Lung (tissue), 12 donors: ENCODE data around the gene MCRIP2. TPM values are rescaled to one million over a fixed set of nuclear protein-coding genes. Genes with fewer than 3 reads are reported as not detected.

Experiments used
- ATAC-seq: fragments of 200-7000 bp; cut with Tn5 transposase; one replicate; pipeline ENCODE4 v1.9.1; 2020; ENCODE audit warnings: moderate number of reproducible peaks; ENCODE audit not compliant: insufficient read depth, low FRiP score
- DNase-seq, 3 donors: peaks; one replicate each; pipeline ENCODE4 v3.0.0-alpha.2; 2013 to 2017
- H3K27ac ChIP-seq, 2 donors: one replicate each; pipeline ENCODE4 v1.5.1; 2013; ENCODE audit warnings: mild to moderate bottlenecking in 2 of 2, moderate library complexity in 2 of 2, control low read depth in 1 of 2, inconsistent platforms in 1 of 2, low read depth in 1 of 2, low read length in 1 of 2
- H3K27me3 ChIP-seq, 3 donors: one replicate each; pipeline ENCODE4 v1.5.1; 2013; ENCODE audit warnings: low read length in 2 of 3; ENCODE audit not compliant: control insufficient read depth in 3 of 3, insufficient read depth in 3 of 3
- H3K36me3 ChIP-seq, 4 donors: one replicate each; pipeline ENCODE4 v1.5.1; 2013; ENCODE audit warnings: low read length in 4 of 4, mild to moderate bottlenecking in 1 of 4, moderate library complexity in 1 of 4; ENCODE audit not compliant: control insufficient read depth in 4 of 4, insufficient read depth in 4 of 4
- H3K4me1 ChIP-seq, 5 donors: one replicate each; pipeline ENCODE4 v1.5.1; 2013; ENCODE audit warnings: low read length in 5 of 5, mild to moderate bottlenecking in 2 of 5, moderate library complexity in 1 of 5; ENCODE audit not compliant: control insufficient read depth in 5 of 5, insufficient read depth in 5 of 5
- H3K4me3 ChIP-seq: one replicate; pipeline ENCODE4 v1.5.1; 2013; ENCODE audit warnings: mild to moderate bottlenecking, control low read depth, moderate library complexity
- H3K9ac ChIP-seq, 2 donors: one replicate each; pipeline ENCODE4 v1.5.1; 2013; ENCODE audit warnings: low read length in 2 of 2, control low read depth in 1 of 2; ENCODE audit not compliant: insufficient read depth in 1 of 2
- H3K9me3 ChIP-seq, 4 donors: one replicate each; pipeline ENCODE4 v1.5.1; 2013; ENCODE audit warnings: low read length in 3 of 4, mild to moderate bottlenecking in 1 of 4, moderate library complexity in 1 of 4; ENCODE audit not compliant: control insufficient read depth in 4 of 4, insufficient read depth in 3 of 4
- CTCF ChIP-seq: IDR thresholded peaks from 2 replicates; pipeline ENCODE4 v1.5.1; 2012; ENCODE audit warnings: mild to moderate bottlenecking; ENCODE audit errors: control extremely low read depth, extremely low read depth
- WGBS, 2 donors: extraction: QIAGEN DNeasy Blood & Tissue Kit; methylation state at CpG; one replicate each; pipeline ENCODE4 v1.1.7; 2013; 5-methylcytosine and 5-hydroxymethylcytosine counted together
- polyA plus RNA-seq, 2 donors: library from polyadenylated mRNA; stranded (reverse); fragments of 200-250 nt; gene quantifications; one replicate each; pipeline ENCODE4 v1.2.1, GENCODE V29; 2013
- total RNA-seq, 2 donors: library from RNA; depleted of rRNA in 1 of 2; stranded (reverse); fragments of >200 nt in 1 of 2; gene quantifications; one replicate each; pipeline ENCODE4 v1.2.1, GENCODE V29; 2014 to 2021
- donor health status: control.
- donor health status: control.
- donor health status: Bipolar disorder and iron deficiency.
- donor health status: healthy.
- donor health status: DM: yes; HTN: yes; CAD: no.

The MCRIP2 gene
- total and polyA plus RNA-seq, 4 donors = 9.1 to 109 (median 53.3) TPM

GRCh38 chr16:638836-639235, 2.8 kb upstream of the MCRIP2 start:
- Histone ChIP-seq H3K36me3 (peaks cover 0 to 3% (median 0%) of the 10 kb centered on the region in 4 donors), H3K27me3 (peaks cover 0 to 3% (median 0%) of the 10 kb centered on the region in 3 donors), H3K4me1 (peaks cover 0 to 36% (median 7%) of the 10 kb centered on the region in 5 donors), H3K9ac (no peak overlapping the region), H3K9me3 (no peaks in the 10 kb centered on the region), H3K27ac (no peak overlapping the region), H3K4me3 (no peak overlapping the region)
- WGBS, 2 donors = 83 to 88% methylated on average over 9 of the region's 9 CpGs
- TF ChIP-seq CTCF = no peak
- DNase-seq (no peak), ATAC-seq (no peak)

GRCh38 chr16:640614-641013, 1.0 kb upstream of the MCRIP2 start:
- H3K36me3 ChIP-seq = no peaks in the 10 kb centered on the region
- 90 to 93% methylated on average over 5 of the region's 5 CpGs for WGBS, 2 donors
- H3K9ac ChIP-seq = no peak overlapping the region
- H3K9me3 ChIP-seq = no peaks in the 10 kb centered on the region
- H3K4me1 ChIP-seq = peaks cover 0 to 27% (median 7%) of the 10 kb centered on the region in 5 donors
- peak overlapping the region; percentile 54 to 96 for H3K27ac ChIP-seq
- ATAC-seq (no peak), DNase-seq (no peak)
- H3K27me3 ChIP-seq = peaks cover 0 to 3% (median 0%) of the 10 kb centered on the region in 3 donors
- TF ChIP-seq CTCF = no peak
- no peak overlapping the region for H3K4me3 ChIP-seq

DNA sequence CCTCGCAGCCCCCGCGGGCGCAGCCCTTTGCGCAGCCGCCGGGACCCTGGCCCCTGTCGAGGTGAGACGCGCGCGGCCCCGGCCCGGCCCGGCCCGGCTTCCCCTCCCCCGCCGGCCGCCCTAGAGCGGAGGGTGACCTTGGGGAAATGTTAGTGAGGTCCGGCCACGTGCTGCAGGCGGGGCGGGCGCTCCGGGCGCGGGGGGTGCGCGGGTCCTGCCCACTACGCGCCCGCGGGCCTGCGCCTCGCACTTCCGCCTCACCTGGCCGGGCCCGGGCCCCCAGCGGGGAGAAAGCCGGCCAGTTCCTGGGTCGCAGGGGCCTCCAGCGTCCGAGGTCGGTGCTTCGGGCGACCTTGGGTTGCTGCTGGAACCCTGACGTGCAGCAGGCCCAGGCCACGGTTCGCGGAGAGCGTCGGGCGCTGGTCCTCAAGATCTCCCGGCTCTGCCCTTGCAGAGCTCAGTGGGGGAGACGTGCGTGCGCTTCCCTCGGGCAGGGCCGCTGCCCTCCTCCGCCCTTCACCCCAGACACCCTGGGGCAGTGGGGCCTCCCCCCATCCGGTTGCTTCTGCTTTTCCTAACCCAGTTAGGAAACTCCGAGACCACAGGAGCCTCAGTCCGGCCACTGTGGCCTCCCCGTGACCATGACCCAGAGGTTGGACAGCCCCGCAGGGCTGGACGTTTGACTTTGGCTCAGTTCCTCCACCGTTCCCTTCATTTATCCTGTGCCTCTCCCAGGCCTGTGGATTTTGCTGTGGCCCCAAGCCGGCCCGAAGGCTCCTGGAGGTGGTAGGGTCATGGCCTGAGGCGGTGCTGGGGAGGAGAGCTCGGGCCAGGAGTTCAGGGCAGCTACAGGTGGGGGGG, 791 bp downstream of the MCRIP2 start:
- Histone ChIP-seq H3K36me3 (peaks cover 0 to 2% (median 0%) of the 10 kb centered on the region in 4 donors), H3K4me3 (peak overlapping the region; percentile 73), H3K9me3 (no peaks in the 10 kb centered on the region), H3K27ac (peak overlapping the region; percentile 87 to 96), H3K9ac (no peak overlapping the region), H3K4me1 (peaks cover 0 to 28% (median 5%) of the 10 kb centered on the region in 5 donors), H3K27me3 (peaks cover 0 to 3% (median 0%) of the 10 kb centered on the region in 3 donors)
- WGBS, 2 donors = 6% methylated on average over 50 to 72 of the region's 72 CpGs
- no peak for DNase-seq
- TF ChIP-seq CTCF = no peak
- ATAC-seq = peak; percentile 70
